Kidney (tissue), 14 donors: ENCODE results near the gene FHOD3. TPM values are rescaled to one million over a fixed set of nuclear protein-coding genes. Genes with fewer than 3 reads are reported as not detected.
A peak's percentile ranks its signal among the peaks of the same experiment; 100 is the strongest.
"Not testable (repeated sequence)": the region's sequence is repeated elsewhere in the genome, so short reads cannot be mapped to it uniquely, and the experiment has no call there.

Source experiments
- DNase-seq, 5 donors: peaks; one replicate each; pipeline ENCODE4 v3.0.0-alpha.2; 2013 to 2020
- FAIRE-seq: peaks from 2 replicates; lab custom pipeline; 2012; peaks lifted over from hg19 to GRCh38; lab: Jason Lieb, UNC
- H3K27ac ChIP-seq, 2 donors: one replicate each; pipeline ENCODE4 v1.7.0; 2013; ENCODE audit warnings: low read depth in 2 of 2, low read length in 2 of 2, inconsistent platforms in 1 of 2
- H3K27me3 ChIP-seq: one replicate; pipeline ENCODE4 v1.7.1; 2013; ENCODE audit warnings: low read length, inconsistent platforms; ENCODE audit not compliant: control insufficient read depth, insufficient read depth
- H3K36me3 ChIP-seq, 3 donors: one replicate each; pipeline versions ENCODE4 v1.7.0 to v1.7.1; 2013; ENCODE audit warnings: low read length in 3 of 3, control low read depth in 1 of 3, inconsistent platforms in 1 of 3; ENCODE audit not compliant: insufficient read depth in 3 of 3, control insufficient read depth in 2 of 3
- H3K4me1 ChIP-seq, 3 donors: one replicate each; pipeline versions ENCODE4 v1.7.0 to v1.7.1; 2013; ENCODE audit warnings: low read length in 3 of 3, inconsistent platforms in 1 of 3, low read depth in 1 of 3; ENCODE audit not compliant: control insufficient read depth in 2 of 3, insufficient read depth in 2 of 3
- H3K4me3 ChIP-seq, 3 donors: one replicate each; pipeline versions ENCODE4 v1.7.0 to v1.8.1; 2013; ENCODE audit warnings: low read length in 3 of 3, control low read depth in 1 of 3, inconsistent platforms in 1 of 3
- H3K9ac ChIP-seq, 3 donors: one replicate each; pipeline versions ENCODE4 v1.7.0 to v1.7.1; 2013; ENCODE audit warnings: low read length in 3 of 3, control low read depth in 1 of 3, inconsistent platforms in 1 of 3
- H3K9me3 ChIP-seq, 3 donors: one replicate each; pipeline versions ENCODE4 v1.7.0 to v1.7.1; 2013; ENCODE audit warnings: low read length in 3 of 3, control low read depth in 1 of 3, inconsistent platforms in 1 of 3; ENCODE audit not compliant: control insufficient read depth in 2 of 3, insufficient read depth in 1 of 3
- intact Hi-C: fragments of 100-400 bp; cut with DNase I; formaldehyde crosslinking; loops from one replicate; pipeline ENCODE4 v1.11.1; 2022
- polyA plus RNA-seq: library from polyadenylated mRNA; stranded (reverse); fragments of 350-450 nt; fragmentation: Illumina TruSeq; extraction: RNeasy Lipid Tissue Mini Kit (QIAGEN cat#74804); gene quantifications from one replicate; pipeline ENCODE4 v1.2.3, GENCODE V29; 2014; ENCODE audit warnings: low read depth, low replicate concordance; ENCODE audit not compliant: insufficient read depth
- total RNA-seq: library from RNA; stranded (reverse); fragmentation: NEBNext Ultra II Directional; extraction: Animal tissue kit (Norgen Biotek cat#: 25700); gene quantifications from one replicate; pipeline ENCODE4 v1.2.1, GENCODE V29; 2021
- TF ChIP-seq, protein P1 (sequence below): IDR thresholded peaks from 3 replicates; pipeline ENCODE4 v1.5.1; 2012; ENCODE audit warnings: mild to moderate bottlenecking, moderate library complexity, borderline replicate concordance; ENCODE audit not compliant: insufficient read depth; ENCODE audit errors: extremely low read depth
- donor health status: control.
- donor health status: control.
- donor health status: control.
- donor health status: control.
- donor health status: control.
- donor health status: DM: yes; HTN: yes; CAD: no.
- donor health status: Normal renal cell carcinoma (clear cell type).

Gene FHOD3
- total and polyA plus RNA-seq, 2 donors from 2014 or later, result 21.5 to 28.0 TPM

DNA sequence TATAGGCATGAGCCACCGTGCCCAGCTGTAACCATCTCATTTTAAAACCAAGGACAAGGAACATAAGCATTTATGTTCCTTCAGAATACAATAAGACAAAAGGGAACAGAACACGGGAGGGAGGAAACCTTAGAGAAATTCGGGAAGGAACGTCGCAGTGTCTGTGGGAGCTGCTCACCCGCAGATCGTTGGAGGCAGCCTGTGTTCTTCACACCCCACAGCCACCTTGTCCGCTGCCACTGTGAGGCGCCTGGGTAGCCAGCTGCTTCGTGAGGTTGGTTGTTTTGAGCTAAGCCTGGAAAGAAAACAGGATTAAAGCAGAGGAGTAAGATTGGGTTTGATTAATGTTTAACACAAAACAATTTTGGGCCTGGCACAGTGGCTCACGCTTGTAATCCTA, 250.0 kb downstream of the FHOD3 start:
- Histone ChIP-seq H3K4me1 (peaks cover 0 to 2% (median 0%) of the 10 kb centered on the region in 3 donors), H3K9me3 (no peaks in the 10 kb centered on the region), H3K27me3 (no peaks in the 10 kb centered on the region), H3K27ac (no peak overlapping the region), H3K36me3 (no peaks in the 10 kb centered on the region), H3K4me3 (no peak overlapping the region), H3K9ac (no peak overlapping the region)
- FAIRE-seq (no peak), DNase-seq (no peak)
- intact Hi-C loops, result no loop called here
- TF ChIP-seq, protein P1, sequence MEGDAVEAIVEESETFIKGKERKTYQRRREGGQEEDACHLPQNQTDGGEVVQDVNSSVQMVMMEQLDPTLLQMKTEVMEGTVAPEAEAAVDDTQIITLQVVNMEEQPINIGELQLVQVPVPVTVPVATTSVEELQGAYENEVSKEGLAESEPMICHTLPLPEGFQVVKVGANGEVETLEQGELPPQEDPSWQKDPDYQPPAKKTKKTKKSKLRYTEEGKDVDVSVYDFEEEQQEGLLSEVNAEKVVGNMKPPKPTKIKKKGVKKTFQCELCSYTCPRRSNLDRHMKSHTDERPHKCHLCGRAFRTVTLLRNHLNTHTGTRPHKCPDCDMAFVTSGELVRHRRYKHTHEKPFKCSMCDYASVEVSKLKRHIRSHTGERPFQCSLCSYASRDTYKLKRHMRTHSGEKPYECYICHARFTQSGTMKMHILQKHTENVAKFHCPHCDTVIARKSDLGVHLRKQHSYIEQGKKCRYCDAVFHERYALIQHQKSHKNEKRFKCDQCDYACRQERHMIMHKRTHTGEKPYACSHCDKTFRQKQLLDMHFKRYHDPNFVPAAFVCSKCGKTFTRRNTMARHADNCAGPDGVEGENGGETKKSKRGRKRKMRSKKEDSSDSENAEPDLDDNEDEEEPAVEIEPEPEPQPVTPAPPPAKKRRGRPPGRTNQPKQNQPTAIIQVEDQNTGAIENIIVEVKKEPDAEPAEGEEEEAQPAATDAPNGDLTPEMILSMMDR, result no peak

DNA sequence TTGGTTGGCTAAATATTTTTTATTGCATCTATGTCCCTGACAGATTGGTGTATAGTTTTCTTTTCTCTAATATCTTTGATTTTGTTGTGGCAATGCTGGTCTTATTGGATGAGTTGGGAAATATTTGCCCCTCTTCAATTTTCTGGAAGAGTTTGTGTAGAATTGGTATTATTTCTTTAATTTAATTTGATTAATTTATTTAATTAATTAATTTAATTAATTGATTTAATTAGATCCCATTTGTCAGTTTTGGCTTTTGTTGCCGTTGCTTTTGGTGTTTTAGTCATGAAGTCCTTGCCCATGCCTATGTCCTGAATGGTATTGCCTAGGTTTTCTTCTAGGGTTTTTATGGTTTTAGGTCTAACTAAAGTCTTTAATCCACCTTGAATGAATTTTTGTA, 253.8 kb downstream of the FHOD3 start:
- H3K9me3 ChIP-seq, H3K4me3 ChIP-seq, FAIRE-seq, H3K27me3 ChIP-seq, DNase-seq, H3K36me3 ChIP-seq, H3K4me1 ChIP-seq, H3K9ac ChIP-seq, intact Hi-C loops, H3K27ac ChIP-seq: not testable (repeated sequence)

DNA sequence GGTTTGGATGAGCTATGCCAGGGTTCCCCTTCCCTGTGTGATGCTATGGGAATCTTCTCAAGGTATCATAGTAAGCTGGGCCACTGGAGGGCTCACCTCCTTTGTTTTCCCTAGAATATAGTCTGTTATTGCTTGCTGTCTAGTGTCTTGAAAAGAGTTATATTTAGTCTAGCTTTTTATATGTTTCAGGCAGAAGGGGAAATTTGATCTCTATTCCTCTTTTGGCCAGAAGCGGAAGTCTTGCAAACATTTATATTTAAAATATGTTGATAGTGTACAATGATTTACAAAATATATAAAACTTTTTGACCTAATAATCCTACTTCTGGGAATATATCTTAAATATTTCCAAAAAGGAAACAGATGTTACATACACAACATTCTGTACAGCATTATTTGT, 260.7 kb downstream of the FHOD3 start:
- no peaks in the 10 kb centered on the region for H3K36me3 ChIP-seq
- no peaks in the 10 kb centered on the region for H3K9me3 ChIP-seq
- no peak overlapping the region for H3K27ac ChIP-seq
- H3K27me3 ChIP-seq, result no peaks in the 10 kb centered on the region
- no peak for FAIRE-seq
- DNase-seq, result peak in 1 of 5 donors; percentile 43
- no peak overlapping the region for H3K9ac ChIP-seq
- no peak overlapping the region for H3K4me3 ChIP-seq
- H3K4me1 ChIP-seq, result peaks cover 0 to 2% (median 0%) of the 10 kb centered on the region in 3 donors
- TF ChIP-seq, protein P1, result no peak
- intact Hi-C loops, result no loop called here

DNA sequence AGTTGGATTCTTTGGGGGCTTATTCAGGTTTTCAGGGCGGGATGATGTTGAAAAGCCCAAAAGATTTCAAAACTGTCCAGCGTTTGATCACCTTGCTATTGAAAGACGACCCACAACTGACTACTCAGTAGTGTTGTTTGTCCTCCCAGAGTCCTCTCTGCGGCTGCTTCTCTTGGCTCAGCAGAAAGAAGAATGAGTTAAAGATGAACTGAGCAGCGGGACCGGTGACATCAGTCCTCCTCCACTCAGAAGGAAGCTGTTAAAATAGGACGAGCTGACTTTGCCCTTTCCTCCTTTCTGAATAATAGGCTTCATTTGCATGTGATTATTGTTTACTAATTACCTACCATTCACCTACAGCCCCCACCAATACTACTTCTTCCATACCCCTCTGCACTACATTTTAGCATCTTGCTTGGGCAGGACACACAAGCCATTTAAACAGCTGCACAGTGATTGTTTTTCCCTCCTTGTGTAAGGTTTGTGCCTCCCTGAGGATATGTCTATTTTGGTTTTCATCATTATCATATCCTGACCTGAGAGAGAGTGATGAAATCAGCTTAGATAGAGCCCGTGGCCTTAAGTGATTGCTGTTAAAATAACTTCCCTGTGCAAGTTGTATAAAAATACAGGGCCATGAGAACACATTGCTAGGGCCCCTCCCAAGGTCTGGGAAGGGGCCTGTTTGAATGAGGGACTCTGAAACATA, 261.8 kb downstream of the FHOD3 start:
- FAIRE-seq, result no peak
- Histone ChIP-seq H3K4me1 (peaks cover 0 to 4% (median 0%) of the 10 kb centered on the region in 3 donors), H3K4me3 (no peak overlapping the region), H3K27ac (no peak overlapping the region), H3K36me3 (no peaks in the 10 kb centered on the region), H3K9me3 (no peaks in the 10 kb centered on the region), H3K9ac (no peak overlapping the region), H3K27me3 (no peaks in the 10 kb centered on the region)
- TF ChIP-seq, protein P1, result no peak
- DNase-seq, result no peak
- intact Hi-C loops, result no loop called here
